UCSD-AML1 (cell line): Measurements from ENCODE around the gene BIRC6.
"Not testable (repeated sequence)": the region's sequence is repeated elsewhere in the genome, so short reads cannot be mapped to it uniquely, and the experiment has no call there.

Experiments used
- DNase-seq: peaks from one replicate; lab custom pipeline; 2025; ENCODE audit not compliant: unreplicated experiment; lab: John Stamatoyannopoulos, UW

Gene BIRC6

GRCh38 chr2:32450851-32451250, 94.0 kb downstream of the BIRC6 start:
- DNase-seq, result no peak

- no peak for DNase-seq
These were observed 95.7 kb downstream of the BIRC6 start for GRCh38 chr2:32452338-32453064.

GRCh38 chr2:32453242-32454062, 96.6 kb downstream of the BIRC6 start:
- DNase-seq, result no peak

GRCh38 chr2:32455816-32456215, 99.0 kb downstream of the BIRC6 start:
- DNase-seq, result no peak

- no peak for DNase-seq
These were observed 100.0 kb downstream of the BIRC6 start for GRCh38 chr2:32456808-32457207.

GRCh38 chr2:32457814-32458213, 101.0 kb downstream of the BIRC6 start:
- DNase-seq, result no peak

GRCh38 chr2:32460861-32461260, 104.0 kb downstream of the BIRC6 start:
- not testable (repeated sequence) for DNase-seq

- DNase-seq, result no peak
These were observed 106.3 kb downstream of the BIRC6 start for GRCh38 chr2:32463110-32463509.

- DNase-seq, result no peak
These were observed 107.6 kb downstream of the BIRC6 start for GRCh38 chr2:32464431-32464830.

- DNase-seq, result no peak
These were observed 115.8 kb downstream of the BIRC6 start for GRCh38 chr2:32472605-32473004.

GRCh38 chr2:32474381-32474780, 117.6 kb downstream of the BIRC6 start:
- no peak for DNase-seq

GRCh38 chr2:32478889-32479620, 122.2 kb downstream of the BIRC6 start:
- DNase-seq, result no peak

GRCh38 chr2:32479993-32480392, 123.2 kb downstream of the BIRC6 start:
- no peak for DNase-seq

- no peak for DNase-seq
These were observed 125.6 kb downstream of the BIRC6 start for GRCh38 chr2:32482471-32482870.

GRCh38 chr2:32484937-32485336, 128.1 kb downstream of the BIRC6 start:
- no peak for DNase-seq

GRCh38 chr2:32485399-32485798, 128.6 kb downstream of the BIRC6 start:
- no peak for DNase-seq

GRCh38 chr2:32489061-32489460, 132.2 kb downstream of the BIRC6 start:
- no peak for DNase-seq

- DNase-seq, result no peak
These were observed 134.5 kb downstream of the BIRC6 start for GRCh38 chr2:32491346-32491745.

GRCh38 chr2:32495139-32495538, 138.3 kb downstream of the BIRC6 start:
- DNase-seq, result no peak

GRCh38 chr2:32496662-32497061, 139.8 kb downstream of the BIRC6 start:
- no peak for DNase-seq

- no peak for DNase-seq
These were observed 141.5 kb downstream of the BIRC6 start for GRCh38 chr2:32498306-32498705.

- no peak for DNase-seq
These were observed 146.1 kb downstream of the BIRC6 start for GRCh38 chr2:32502941-32503340.
